Trophoblast cell (in vitro differentiated cells and primary cell): ENCODE data around the gene IL2. TPM values are rescaled to one million over a fixed set of nuclear protein-coding genes. Genes with fewer than 3 reads are reported as not detected.

Experiments used
- DNase-seq, 2 donors: peaks; one replicate each; pipeline ENCODE4 v3.0.0-alpha.2; 2016
- H2AFZ ChIP-seq: 2 replicates; pipeline ENCODE4 v1.6.1; 2013; ENCODE audit warnings: low read length, moderate library complexity, mild to moderate bottlenecking; ENCODE audit not compliant: insufficient read depth, poor library complexity
- H2AK5ac ChIP-seq: 2 replicates; pipeline ENCODE4 v1.6.1; 2013; ENCODE audit warnings: mild to moderate bottlenecking, low read length
- H2BK120ac ChIP-seq: 2 replicates; pipeline ENCODE4 v1.6.1; 2013; ENCODE audit warnings: low read length, mild to moderate bottlenecking, moderate library complexity; ENCODE audit not compliant: insufficient read depth, poor library complexity
- H2BK12ac ChIP-seq: 2 replicates; pipeline ENCODE4 v1.6.1; 2013; ENCODE audit warnings: mild to moderate bottlenecking, low read length, moderate library complexity
- H2BK5ac ChIP-seq: 2 replicates; pipeline ENCODE4 v1.6.1; 2013; ENCODE audit warnings: low read length, low read depth, moderate library complexity, mild to moderate bottlenecking; ENCODE audit not compliant: poor library complexity
- H3K14ac ChIP-seq: 2 replicates; pipeline ENCODE4 v1.6.1; 2013; ENCODE audit warnings: mild to moderate bottlenecking, low read length
- H3K18ac ChIP-seq: 2 replicates; pipeline ENCODE4 v1.6.1; 2013; ENCODE audit warnings: mild to moderate bottlenecking, low read length
- H3K23ac ChIP-seq: 2 replicates; pipeline ENCODE4 v1.6.1; 2013; ENCODE audit warnings: low read length
- H3K27ac ChIP-seq: 2 replicates; pipeline ENCODE4 v1.5.1; 2013; ENCODE audit warnings: low read depth, mild to moderate bottlenecking, inconsistent platforms, low read length, moderate library complexity
- H3K27me3 ChIP-seq: 2 replicates; pipeline ENCODE4 v1.6.1; 2013; ENCODE audit warnings: inconsistent platforms, mild to moderate bottlenecking, low read length, moderate library complexity; ENCODE audit not compliant: insufficient read depth
- H3K36me3 ChIP-seq, 2 experiments: 1 replicate in 1 of 2; 2 replicates in 1 of 2; pipeline ENCODE4 v1.6.1; 2013; ENCODE audit warnings: low read length in 2 of 2, mild to moderate bottlenecking in 2 of 2, moderate library complexity in 1 of 2; ENCODE audit not compliant: insufficient read depth in 2 of 2, control insufficient read depth in 1 of 2
- H3K4ac ChIP-seq: 2 replicates; pipeline ENCODE4 v1.6.1; 2013; ENCODE audit warnings: low read depth, mild to moderate bottlenecking, low read length, moderate library complexity
- H3K4me1 ChIP-seq, 2 experiments: 1 replicate in 1 of 2; 2 replicates in 1 of 2; pipeline ENCODE4 v1.6.1; 2013; ENCODE audit warnings: low read length in 2 of 2, mild to moderate bottlenecking in 2 of 2, moderate library complexity in 1 of 2; ENCODE audit not compliant: insufficient read depth in 2 of 2, control insufficient read depth in 1 of 2
- H3K4me2 ChIP-seq: 2 replicates; pipeline ENCODE4 v1.6.1; 2013; ENCODE audit warnings: inconsistent platforms, mild to moderate bottlenecking, low read length, moderate library complexity
- H3K4me3 ChIP-seq: 2 replicates; pipeline ENCODE4 v1.5.1; 2013; ENCODE audit warnings: mild to moderate bottlenecking, low read depth, low read length, inconsistent platforms
- H3K79me1 ChIP-seq: one replicate; pipeline ENCODE4 v1.6.1; 2013; ENCODE audit warnings: low read length
- H3K79me2 ChIP-seq: 2 replicates; pipeline ENCODE4 v1.6.1; 2013; ENCODE audit warnings: low read length, mild to moderate bottlenecking; ENCODE audit not compliant: control insufficient read depth, insufficient read depth, poor library complexity
- H3K9ac ChIP-seq: 2 replicates; pipeline ENCODE4 v1.6.1; 2013; ENCODE audit warnings: mild to moderate bottlenecking, low read length
- H3K9me3 ChIP-seq: 2 replicates; pipeline ENCODE4 v1.6.1; 2013; ENCODE audit warnings: low read depth, mild to moderate bottlenecking, control low read depth, inconsistent platforms, low read length; ENCODE audit not compliant: insufficient read depth
- H4K12ac ChIP-seq: 2 replicates; pipeline ENCODE4 v1.6.1; 2013; ENCODE audit warnings: low read depth, mild to moderate bottlenecking, low read length, moderate library complexity
- H4K8ac ChIP-seq: 2 replicates; pipeline ENCODE4 v1.6.1; 2013; ENCODE audit warnings: low read depth, mild to moderate bottlenecking, low read length, moderate library complexity
- H4K91ac ChIP-seq: one replicate; pipeline ENCODE4 v1.6.1; 2013; ENCODE audit warnings: low read depth, mild to moderate bottlenecking, low read length, moderate library complexity
- WGBS: extraction: QIAGEN DNeasy Blood & Tissue Kit; methylation state at CpG from one replicate; pipeline ENCODE4 v1.1.7; 2013; ENCODE audit warnings: missing lambda C conversion rate; ENCODE audit not compliant: insufficient read length, insufficient coverage; ENCODE audit errors: extremely low coverage; 5-methylcytosine and 5-hydroxymethylcytosine counted together
- polyA plus RNA-seq: library from polyadenylated mRNA; stranded (reverse); fragments of 200-250 nt; gene quantifications from 2 replicates; pipeline ENCODE4 v1.2.3, GENCODE V29; 2013

IL2 gene
- not detected in 2 replicates for polyA plus RNA-seq

GRCh38 chr4:122456231-122457116, at the start of gene IL2:
TSS of gene IL2 (minus strand) at chr4:122456725. CDS start at chr4:122456440, 285 bp downstream.
- no peak within 1 kb of the TSS for H3K18ac ChIP-seq

GRCh38 chr4:122503214-122503613, 46.7 kb upstream of the IL2 start:
- no peak overlapping the region for H3K23ac ChIP-seq
- no peaks in the 10 kb centered on the region for H3K9me3 ChIP-seq
- no peak overlapping the region for H2BK5ac ChIP-seq
- H4K12ac ChIP-seq, result no peak overlapping the region
- no peak overlapping the region for H3K14ac ChIP-seq
- no peak overlapping the region for H4K8ac ChIP-seq
- no peak overlapping the region for H2BK120ac ChIP-seq
- no CpG with 5 or more reads among the region's 3 CpGs for WGBS
- no peaks in the 10 kb centered on the region for H3K79me1 ChIP-seq
- no peak overlapping the region for H2BK12ac ChIP-seq
- H3K4me1 ChIP-seq, result no peaks in the 10 kb centered on the region
- H3K36me3 ChIP-seq, result no peaks in the 10 kb centered on the region
- H3K18ac ChIP-seq, result no peak overlapping the region
- no peak overlapping the region for H4K91ac ChIP-seq
- no peaks in the 10 kb centered on the region for H3K79me2 ChIP-seq
- peak in 1 of 2 donors; percentile 45 for DNase-seq
- H3K4me2 ChIP-seq, result no peak overlapping the region
- no peak overlapping the region for H3K4me3 ChIP-seq
- no peak overlapping the region for H3K4ac ChIP-seq
- H2AK5ac ChIP-seq, result no peak overlapping the region
- H3K27me3 ChIP-seq, result no peaks in the 10 kb centered on the region
- H3K9ac ChIP-seq, result no peak overlapping the region
- H2AFZ ChIP-seq, result no peak overlapping the region
- H3K27ac ChIP-seq, result no peak overlapping the region

More at GRCh38 chr4:122456231-122457116, at the start of gene IL2:
- Histone ChIP-seq H3K14ac (no peak within 1 kb of the TSS), H3K9me3 (no peaks in the 10 kb centered on the region), H2BK120ac (no peak within 1 kb of the TSS), H3K27me3 (no peaks in the 10 kb centered on the region), H3K4me1 (no peaks in the 10 kb centered on the region), H3K79me1 (no peaks in the 10 kb centered on the region), H2AK5ac (no peak within 1 kb of the TSS), H2BK12ac (no peak within 1 kb of the TSS), H4K8ac (no peak within 1 kb of the TSS), H3K79me2 (no peaks in the 10 kb centered on the region), H4K12ac (no peak within 1 kb of the TSS), H2AFZ (no peak within 1 kb of the TSS), H2BK5ac (no peak within 1 kb of the TSS), H3K36me3 (no peaks in the 10 kb centered on the region), H3K4ac (no peak within 1 kb of the TSS), H3K23ac (no peak within 1 kb of the TSS), H3K27ac (no peak within 1 kb of the TSS), H4K91ac (no peak within 1 kb of the TSS), H3K4me2 (no peak within 1 kb of the TSS), H3K9ac (no peak within 1 kb of the TSS), H3K4me3 (no peak within 1 kb of the TSS)
- no CpG with 5 or more reads among the region's 2 CpGs for WGBS
- no peak for DNase-seq

GRCh38 chr4:122500852-122501501, 44.5 kb upstream of the IL2 start:
- no CpG with 5 or more reads among the region's 4 CpGs for WGBS
- H3K18ac ChIP-seq, result no peak overlapping the region
- no peaks in the 10 kb centered on the region for H3K9me3 ChIP-seq
- H3K27ac ChIP-seq, result no peak overlapping the region
- H4K12ac ChIP-seq, result no peak overlapping the region
- H4K8ac ChIP-seq, result no peak overlapping the region
- no peak overlapping the region for H2BK12ac ChIP-seq
- H3K23ac ChIP-seq, result no peak overlapping the region
- H3K79me1 ChIP-seq, result no peaks in the 10 kb centered on the region
- no peaks in the 10 kb centered on the region for H3K4me1 ChIP-seq
- H3K4ac ChIP-seq, result no peak overlapping the region
- H3K14ac ChIP-seq, result no peak overlapping the region
- H2AFZ ChIP-seq, result no peak overlapping the region
- no peak overlapping the region for H2BK120ac ChIP-seq
- DNase-seq, result no peak
- no peak overlapping the region for H3K4me2 ChIP-seq
- H3K27me3 ChIP-seq, result no peaks in the 10 kb centered on the region
- H3K36me3 ChIP-seq, result no peaks in the 10 kb centered on the region
- no peak overlapping the region for H2BK5ac ChIP-seq
- H3K9ac ChIP-seq, result no peak overlapping the region
- no peak overlapping the region for H3K4me3 ChIP-seq
- no peak overlapping the region for H2AK5ac ChIP-seq
- no peaks in the 10 kb centered on the region for H3K79me2 ChIP-seq
- no peak overlapping the region for H4K91ac ChIP-seq

- no peaks in the 10 kb centered on the region for H3K79me1 ChIP-seq
- H2BK12ac ChIP-seq, result no peak overlapping the region
- H3K4me3 ChIP-seq, result no peak overlapping the region
- no peak overlapping the region for H3K4ac ChIP-seq
- no peak overlapping the region for H3K23ac ChIP-seq
- DNase-seq, result no peak
- no peak overlapping the region for H2AFZ ChIP-seq
- H3K9ac ChIP-seq, result no peak overlapping the region
- H4K12ac ChIP-seq, result no peak overlapping the region
- no peak overlapping the region for H2BK5ac ChIP-seq
- no peak overlapping the region for H4K91ac ChIP-seq
- no peak overlapping the region for H2BK120ac ChIP-seq
- H3K4me1 ChIP-seq, result no peaks in the 10 kb centered on the region
- H4K8ac ChIP-seq, result no peak overlapping the region
- no peak overlapping the region for H2AK5ac ChIP-seq
- no peak overlapping the region for H3K14ac ChIP-seq
- no peak overlapping the region for H3K27ac ChIP-seq
- no peaks in the 10 kb centered on the region for H3K27me3 ChIP-seq
- no peak overlapping the region for H3K4me2 ChIP-seq
- H3K36me3 ChIP-seq, result no peaks in the 10 kb centered on the region
- peaks cover 5% of the 10 kb centered on the region for H3K9me3 ChIP-seq
- no peaks in the 10 kb centered on the region for H3K79me2 ChIP-seq
- H3K18ac ChIP-seq, result no peak overlapping the region
Measured at GRCh38 chr4:122489061-122489460, 32.5 kb upstream of the IL2 start.
